HG03354 (cell line): Measurements from ENCODE around the gene MUC5AC.

Source experiments
- ATAC-seq: cut with Tn5 transposase; IDR thresholded peaks from one replicate; pipeline ENCODE4 v1.9.1; 2021; ENCODE audit warnings: mild to moderate bottlenecking; ENCODE audit not compliant: unreplicated experiment, poor library complexity, severe bottlenecking

MUC5AC gene

GRCh38 chr11:1120532-1121330 lies 37.0 kb upstream of the MUC5AC start:
- no peak for ATAC-seq

- ATAC-seq: no peak
Measured at GRCh38 chr11:1121331-1121812, 36.4 kb upstream of the MUC5AC start.

GRCh38 chr11:1121813-1122663 lies 35.7 kb upstream of the MUC5AC start:
- no peak for ATAC-seq

GRCh38 chr11:1122664-1123002 lies 35.1 kb upstream of the MUC5AC start:
- no peak for ATAC-seq

GRCh38 chr11:1123970-1124369 lies 33.8 kb upstream of the MUC5AC start:
- ATAC-seq: no peak

- no peak for ATAC-seq
Measured at GRCh38 chr11:1125803-1126202, 31.9 kb upstream of the MUC5AC start.

- no peak for ATAC-seq
Measured at GRCh38 chr11:1126491-1126926, 31.2 kb upstream of the MUC5AC start.

- no peak for ATAC-seq
Measured at GRCh38 chr11:1126935-1127663, 30.7 kb upstream of the MUC5AC start.

GRCh38 chr11:1127664-1128162 lies 30.0 kb upstream of the MUC5AC start:
- no peak for ATAC-seq

GRCh38 chr11:1128311-1129142 lies 29.2 kb upstream of the MUC5AC start:
- ATAC-seq: no peak

GRCh38 chr11:1129143-1129610 lies 28.6 kb upstream of the MUC5AC start:
- ATAC-seq: no peak

GRCh38 chr11:1129611-1130160 lies 28.1 kb upstream of the MUC5AC start:
- ATAC-seq: no peak

GRCh38 chr11:1130276-1131032 lies 27.3 kb upstream of the MUC5AC start:
- no peak for ATAC-seq

- ATAC-seq: no peak
Measured at GRCh38 chr11:1131033-1131911, 26.5 kb upstream of the MUC5AC start.

- ATAC-seq: no peak
Measured at GRCh38 chr11:1134848-1135445, 22.8 kb upstream of the MUC5AC start.

GRCh38 chr11:1138097-1138496 lies 19.7 kb upstream of the MUC5AC start:
- no peak for ATAC-seq
